Stomach (tissue), 4 donors: ENCODE results near the gene PDPK1.

Source experiments
- CTCF ChIP-seq, 7 experiments: fragments of 450-650 bp in 4 of 7; fragments of 200-600 bp in 3 of 7; sonication (generic) in 3 of 7; IDR thresholded peaks; one replicate each; pipeline ENCODE4 v1.5.1; 2016 to 2019; ENCODE audit warnings: antibody characterized with exemption in 7 of 7, control low read depth in 2 of 7, mild to moderate bottlenecking in 1 of 7
- POLR2AphosphoS5 ChIP-seq, 3 donors: sonication (generic); formaldehyde crosslinking; IDR thresholded peaks; one replicate each; pipeline ENCODE4 v1.6.1; 2016; ENCODE audit warnings: antibody characterized with exemption in 3 of 3

- TF ChIP-seq CTCF (IDR thresholded peaks at IDR 0.05): no peak
- no peak for TF ChIP-seq POLR2AphosphoS5 (IDR thresholded peaks at IDR 0.05)
Observed at GRCh38 chr16:2492292-2492691, 45.5 kb upstream of the PDPK1 start.
